HEK293 (cell line): Measurements from ENCODE around the gene ZCCHC2.

Experiments
- CTCF ChIA-PET: fragments of 350-600 bp; formaldehyde crosslinking; extraction: SDS; loops from one replicate; lab custom pipeline; 2021; ENCODE audit warnings: antibody characterized with exemption; lab: Yijun Ruan, JAX
- POLR2A ChIA-PET: fragments of 300-600 bp; formaldehyde crosslinking; extraction: SDS; loops from one replicate; lab custom pipeline; 2020; ENCODE audit warnings: antibody characterized with exemption, inconsistent platforms; lab: Yijun Ruan, JAX
- H3K27ac ChIP-seq: fragments of 200-500 bp; sonication (Bioruptor generic); 2 replicates; pipeline ENCODE4 v1.5.1; 2014; ENCODE audit warnings: low read depth, low read length, control low read depth, inconsistent platforms; ENCODE audit errors: extremely low read depth
- H3K36me3 ChIP-seq, 2 experiments: fragments of 200-500 bp in 1 of 2; sonication (Bioruptor generic) in 1 of 2; 1 replicate in 1 of 2; 2 replicates in 1 of 2; pipeline ENCODE4 v1.5.1; 2014 to 2017; ENCODE audit warnings: inconsistent platforms in 2 of 2, low read length in 2 of 2; ENCODE audit not compliant: control insufficient read depth in 2 of 2, insufficient read depth in 1 of 2
- H3K4me1 ChIP-seq: fragments of 200-500 bp; sonication (Bioruptor generic); 2 replicates; pipeline ENCODE4 v1.5.1; 2014; ENCODE audit warnings: mild to moderate bottlenecking, low read length, inconsistent platforms; ENCODE audit not compliant: control insufficient read depth, insufficient read depth
- H3K4me3 ChIP-seq: 2 replicates; pipeline ENCODE4 v1.5.1; 2011; ENCODE audit warnings: low read depth, mild to moderate bottlenecking, control low read depth, low read length, moderate library complexity
- H3K9me3 ChIP-seq: fragments of 200-500 bp; sonication (Bioruptor generic); 2 replicates; pipeline ENCODE4 v1.5.1; 2014; ENCODE audit warnings: low read depth, low read length, inconsistent platforms; ENCODE audit not compliant: control insufficient read depth, insufficient read depth
- HOXC10 ChIP-seq: sonication (generic); formaldehyde crosslinking; IDR thresholded peaks from 2 replicates; pipeline ENCODE4 v1.8.1; 2023; ENCODE audit warnings: mild to moderate bottlenecking, missing genetic modification reagents
- KLF10 ChIP-seq: fragments of 450-650 bp; IDR thresholded peaks from 2 replicates; pipeline ENCODE4 v1.5.1; 2018; ENCODE audit warnings: missing biosample characterization, mild to moderate bottlenecking, missing genetic modification characterization
- PRDM6 ChIP-seq: fragments of 450-650 bp; formaldehyde crosslinking; IDR thresholded peaks from 2 replicates; pipeline ENCODE4 v1.5.1; 2017; ENCODE audit warnings: missing biosample characterization, missing genetic modification characterization
- SP3 ChIP-seq: fragments of 450-650 bp; formaldehyde crosslinking; IDR thresholded peaks from 2 replicates; pipeline ENCODE4 v1.5.1; 2016; ENCODE audit warnings: missing biosample characterization, missing genetic modification characterization
- YY2 ChIP-seq: fragments of 450-650 bp; formaldehyde crosslinking; IDR thresholded peaks from 2 replicates; pipeline ENCODE4 v1.5.1; 2016; ENCODE audit warnings: missing biosample characterization, missing genetic modification characterization
- ZNF184 ChIP-seq: fragments of 450-650 bp; IDR thresholded peaks from 2 replicates; pipeline ENCODE4 v1.5.1; 2018; ENCODE audit warnings: missing biosample characterization, mild to moderate bottlenecking, missing genetic modification characterization
- ZNF211 ChIP-seq: fragments of 450-650 bp; formaldehyde crosslinking; IDR thresholded peaks from 2 replicates; pipeline ENCODE4 v1.5.1; 2016; ENCODE audit warnings: low read depth, missing biosample characterization, missing genetic modification characterization
- ZNF248 ChIP-seq: fragments of 450-650 bp; formaldehyde crosslinking; IDR thresholded peaks from 2 replicates; pipeline ENCODE4 v1.5.1; 2017; ENCODE audit warnings: missing biosample characterization, missing genetic modification characterization
- ZNF341 ChIP-seq: fragments of 450-650 bp; formaldehyde crosslinking; IDR thresholded peaks from 2 replicates; pipeline ENCODE4; 2016; ENCODE audit warnings: low read depth, missing biosample characterization, missing genetic modification characterization
- TF ChIP-seq, protein P1 (sequence below): fragments of 450-650 bp; formaldehyde crosslinking; IDR thresholded peaks from 2 replicates; pipeline ENCODE4 v1.5.1; 2016; ENCODE audit warnings: missing biosample characterization, missing genetic modification characterization
- TF ChIP-seq, protein P2 (sequence below): fragments of 450-650 bp; formaldehyde crosslinking; IDR thresholded peaks from 2 replicates; pipeline ENCODE4 v1.5.1; 2016; ENCODE audit warnings: missing biosample characterization, missing genetic modification characterization, low read depth

Gene ZCCHC2

DNA sequence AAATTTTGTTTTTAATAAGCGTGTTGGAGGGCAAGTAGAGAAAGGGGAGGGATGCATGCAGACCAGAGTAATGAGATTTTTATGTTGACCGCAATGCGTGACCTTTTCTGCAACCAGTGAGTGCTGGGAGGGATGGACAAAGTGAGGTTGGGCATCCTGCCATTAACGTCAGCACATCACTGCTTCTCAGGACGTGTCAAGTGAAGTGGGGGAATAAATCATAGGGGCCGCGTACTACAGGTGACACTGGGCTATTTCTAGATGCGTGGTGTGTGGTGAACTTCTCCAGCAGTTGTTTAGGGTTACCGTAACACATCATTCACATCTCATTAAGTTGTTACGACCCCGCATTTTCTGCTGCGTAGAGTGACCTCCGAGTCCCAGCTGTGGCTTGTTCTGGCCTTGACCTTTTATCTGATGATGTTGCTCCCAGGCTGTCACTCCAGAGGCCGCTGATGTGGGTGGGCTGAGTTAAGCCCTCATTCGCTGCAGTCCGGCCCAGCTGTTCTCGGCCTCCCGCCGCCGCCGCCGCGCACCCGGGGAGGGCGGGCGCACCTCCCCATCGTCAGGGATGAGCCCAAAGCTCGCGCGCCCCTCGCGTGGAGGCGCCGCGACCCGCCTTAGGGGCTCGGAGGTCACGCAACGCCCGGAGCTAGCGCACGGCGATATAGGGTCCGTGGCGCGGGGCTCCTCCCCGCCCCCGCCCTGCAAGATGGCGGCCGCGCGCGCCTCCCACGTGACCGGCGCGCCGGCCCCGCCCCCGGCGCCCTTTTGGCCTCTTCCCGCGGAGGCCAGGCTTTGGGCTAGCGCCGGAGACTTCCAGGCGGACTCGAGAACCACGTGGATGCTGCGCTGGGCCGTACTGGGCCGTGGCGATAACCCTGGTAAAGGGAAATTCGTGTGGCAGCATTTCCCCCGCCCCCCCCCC, 3.5 kb downstream of the ZCCHC2 start (continued):
- TF ChIP-seq PRDM6 (tag by site-specific recombination) (0 out of 2 replicates have a peak, but pooled peaks have one; percentile 48), KLF10 (tag by site-specific recombination) (peak; percentile 76)

GRCh38 chr18:62529597-62529996, 6.8 kb downstream of the ZCCHC2 start:
- CTCF ChIA-PET: interaction anchor here (0.9 kb wide), 1 partner anchor 21 kb away, joined by 5 read pairs; no protein-coding TSS in a partner anchor

DNA sequence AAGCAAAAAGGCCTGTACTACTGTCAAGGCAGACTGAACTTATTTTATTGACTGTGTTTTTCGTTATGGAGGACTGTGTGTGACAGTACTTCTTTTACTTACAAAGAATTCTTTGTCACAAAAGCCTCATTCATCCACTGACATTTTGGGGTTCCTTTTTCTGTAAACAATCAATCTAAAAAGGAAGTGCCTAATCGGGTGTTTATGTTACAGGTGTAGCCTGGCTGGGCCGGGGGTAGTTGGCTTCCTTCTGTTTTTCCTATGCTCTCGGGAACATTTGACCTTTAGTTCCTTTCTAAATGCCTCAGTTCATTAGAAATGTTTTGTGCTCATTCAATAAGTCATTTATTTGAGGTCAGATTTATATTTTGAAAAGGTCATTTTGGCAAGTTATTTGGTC, 8.3 kb downstream of the ZCCHC2 start:
- Histone ChIP-seq H3K36me3 (peaks cover 0 to 3% of the 10 kb centered on the region in 2 experiments; a peak in 1 of 3 replicates), H3K9me3 (no peaks in the 10 kb centered on the region), H3K4me1 (peaks cover 12% of the 10 kb centered on the region), H3K4me3 (no peak overlapping the region), H3K27ac (no peak overlapping the region)
- CTCF ChIA-PET: interaction anchor here (0.6 to 1.1 kb wide), 3 partner anchors 53 to 419 kb away, joined by 3 read pairs; no protein-coding TSS in a partner anchor
- POLR2A ChIA-PET: interaction anchor here (1.4 kb wide), 1 partner anchor 8 kb away, joined by 3 read pairs; the partner anchor contains the start of gene ZCCHC2
- TF ChIP-seq ZNF248 (tag by site-specific recombination): no peak

More at GRCh38 chr18:62529597-62529996, 6.8 kb downstream of the ZCCHC2 start:
- H3K36me3 ChIP-seq: peaks cover 0 to 3% of the 10 kb centered on the region in 2 experiments; a peak in 1 of 3 replicates
- no peaks in the 10 kb centered on the region for H3K9me3 ChIP-seq
- no peak overlapping the region for H3K4me3 ChIP-seq
- H3K4me1 ChIP-seq: peaks cover 15% of the 10 kb centered on the region
- no peak for TF ChIP-seq YY2 (tag by site-specific recombination)
- TF ChIP-seq HOXC10 (CRISPR knock-in tag): no peak
- TF ChIP-seq ZNF248 (tag by site-specific recombination): no peak
- no peak for TF ChIP-seq SP3 (tag by site-specific recombination)
- TF ChIP-seq ZNF341: no peak
- POLR2A ChIA-PET: no interaction called here
- no peak overlapping the region for H3K27ac ChIP-seq

GRCh38 chr18:62531931-62532330, 9.1 kb downstream of the ZCCHC2 start:
- CTCF ChIA-PET: no interaction called here
- H3K4me1 ChIP-seq: peaks cover 15% of the 10 kb centered on the region
- TF ChIP-seq, protein P1, sequence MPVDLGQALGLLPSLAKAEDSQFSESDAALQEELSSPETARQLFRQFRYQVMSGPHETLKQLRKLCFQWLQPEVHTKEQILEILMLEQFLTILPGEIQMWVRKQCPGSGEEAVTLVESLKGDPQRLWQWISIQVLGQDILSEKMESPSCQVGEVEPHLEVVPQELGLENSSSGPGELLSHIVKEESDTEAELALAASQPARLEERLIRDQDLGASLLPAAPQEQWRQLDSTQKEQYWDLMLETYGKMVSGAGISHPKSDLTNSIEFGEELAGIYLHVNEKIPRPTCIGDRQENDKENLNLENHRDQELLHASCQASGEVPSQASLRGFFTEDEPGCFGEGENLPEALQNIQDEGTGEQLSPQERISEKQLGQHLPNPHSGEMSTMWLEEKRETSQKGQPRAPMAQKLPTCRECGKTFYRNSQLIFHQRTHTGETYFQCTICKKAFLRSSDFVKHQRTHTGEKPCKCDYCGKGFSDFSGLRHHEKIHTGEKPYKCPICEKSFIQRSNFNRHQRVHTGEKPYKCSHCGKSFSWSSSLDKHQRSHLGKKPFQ (tag by site-specific recombination): no peak
- no peak for TF ChIP-seq ZNF211 (tag by site-specific recombination)
- TF ChIP-seq, protein P2, sequence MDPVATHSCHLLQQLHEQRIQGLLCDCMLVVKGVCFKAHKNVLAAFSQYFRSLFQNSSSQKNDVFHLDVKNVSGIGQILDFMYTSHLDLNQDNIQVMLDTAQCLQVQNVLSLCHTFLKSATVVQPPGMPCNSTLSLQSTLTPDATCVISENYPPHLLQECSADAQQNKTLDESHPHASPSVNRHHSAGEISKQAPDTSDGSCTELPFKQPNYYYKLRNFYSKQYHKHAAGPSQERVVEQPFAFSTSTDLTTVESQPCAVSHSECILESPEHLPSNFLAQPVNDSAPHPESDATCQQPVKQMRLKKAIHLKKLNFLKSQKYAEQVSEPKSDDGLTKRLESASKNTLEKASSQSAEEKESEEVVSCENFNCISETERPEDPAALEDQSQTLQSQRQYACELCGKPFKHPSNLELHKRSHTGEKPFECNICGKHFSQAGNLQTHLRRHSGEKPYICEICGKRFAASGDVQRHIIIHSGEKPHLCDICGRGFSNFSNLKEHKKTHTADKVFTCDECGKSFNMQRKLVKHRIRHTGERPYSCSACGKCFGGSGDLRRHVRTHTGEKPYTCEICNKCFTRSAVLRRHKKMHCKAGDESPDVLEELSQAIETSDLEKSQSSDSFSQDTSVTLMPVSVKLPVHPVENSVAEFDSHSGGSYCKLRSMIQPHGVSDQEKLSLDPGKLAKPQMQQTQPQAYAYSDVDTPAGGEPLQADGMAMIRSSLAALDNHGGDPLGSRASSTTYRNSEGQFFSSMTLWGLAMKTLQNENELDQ (tag by site-specific recombination): no peak
- no peak for TF ChIP-seq ZNF184 (tag by site-specific recombination)
- TF ChIP-seq, all 188 proteins: peak for 0
- Histone ChIP-seq H3K4me3 (no peak overlapping the region), H3K9me3 (no peaks in the 10 kb centered on the region), H3K36me3 (peaks cover 0 to 3% of the 10 kb centered on the region in 2 experiments; a peak in 1 of 3 replicates), H3K27ac (no peak overlapping the region)
- POLR2A ChIA-PET: interaction anchor here (0.6 to 1.4 kb wide), 2 partner anchors 9 to 33 kb away, joined by 3 to 4 read pairs; partner anchors contain the start of gene ZCCHC2
